GM10266 (cell line): ENCODE measurements around the gene CSNK1G3.

ENCODE experiments used
- DNase-seq: peaks from one replicate; pipeline ENCODE4 v3.0.0; 2012; ENCODE audit errors: extremely low spot score
- CTCF ChIP-seq: IDR thresholded peaks from 2 replicates; pipeline ENCODE4 v1.5.1; 2012; ENCODE audit warnings: mild to moderate bottlenecking, low read depth; ENCODE audit not compliant: control insufficient read depth, insufficient read depth; ENCODE audit errors: missing control alignments

Gene CSNK1G3

GRCh38 chr5:123558762-123559433, 46.9 kb downstream of the CSNK1G3 start:
- no peak for DNase-seq
- no peak for TF ChIP-seq CTCF

GRCh38 chr5:123559434-123559775, 47.4 kb downstream of the CSNK1G3 start:
- DNase-seq = no peak
- TF ChIP-seq CTCF = no peak

GRCh38 chr5:123561230-123561629, 49.3 kb downstream of the CSNK1G3 start:
- no peak for TF ChIP-seq CTCF
- DNase-seq = no peak

- no peak for TF ChIP-seq CTCF
- DNase-seq = no peak
Measured at GRCh38 chr5:123571927-123572326, 60.0 kb downstream of the CSNK1G3 start.

GRCh38 chr5:123578390-123578789, 66.4 kb downstream of the CSNK1G3 start:
- no peak for DNase-seq
- TF ChIP-seq CTCF = no peak

- no peak for TF ChIP-seq CTCF
- no peak for DNase-seq
Measured at GRCh38 chr5:123579410-123579809, 67.4 kb downstream of the CSNK1G3 start.

- TF ChIP-seq CTCF = no peak
- DNase-seq = no peak
Measured at GRCh38 chr5:123582550-123583285, 70.7 kb downstream of the CSNK1G3 start.
